Panc1 (cell line): ENCODE measurements around the gene PDCL2. TPM values are rescaled to one million over a fixed set of nuclear protein-coding genes. Genes with fewer than 3 reads are reported as not detected.

Source experiments
- ATAC-seq: fragments of 200-7000 bp; cut with Tn5 transposase; 2 replicates; pipeline ENCODE4 v1.9.1; 2020; ENCODE audit warnings: mild to moderate bottlenecking, moderate library complexity
- BruUV-seq: library from RNA; stranded (reverse); fragments of 400-500 nt; replicated peaks from 2 replicates; lab custom pipeline; 2021; lab: Mats Ljungman, UMichigan
- CTCF ChIA-PET: fragments of 300-600 bp; sonication (Branson Sonifier 250); formaldehyde crosslinking; loops from one replicate; lab custom pipeline; 2022; ENCODE audit warnings: antibody characterized with exemption; lab: Charles Lee
- POLR2A ChIA-PET: fragments of 300-600 bp; sonication (Branson Sonifier 250); formaldehyde crosslinking; loops from one replicate; lab custom pipeline; 2022; ENCODE audit warnings: antibody characterized with exemption; lab: Charles Lee
- DNase-seq: peaks from one replicate; pipeline ENCODE4 v3.0.0-alpha.2; 2010; ENCODE audit warnings: low read depth, low spot score
- H3K27ac ChIP-seq: 2 replicates; pipeline ENCODE4 v1.5.1; 2011; ENCODE audit warnings: mild to moderate bottlenecking, low read length, inconsistent platforms
- H3K27me3 ChIP-seq: fragments of 200-500 bp; sonication (Bioruptor generic); 2 replicates; pipeline ENCODE4 v1.6.0; 2014; ENCODE audit warnings: low read length, inconsistent platforms; ENCODE audit not compliant: control insufficient read depth, insufficient read depth
- H3K36me3 ChIP-seq: fragments of 200-500 bp; sonication (Bioruptor generic); 2 replicates; pipeline ENCODE4 v1.5.1; 2014; ENCODE audit warnings: inconsistent platforms, mild to moderate bottlenecking, low read length, moderate library complexity; ENCODE audit not compliant: control insufficient read depth, insufficient read depth
- H3K4me1 ChIP-seq: 2 replicates; pipeline ENCODE4 v1.5.1; 2011; ENCODE audit warnings: inconsistent platforms, mild to moderate bottlenecking, low read length, moderate library complexity; ENCODE audit not compliant: control insufficient read depth, insufficient read depth
- H3K4me3 ChIP-seq, 2 experiments: 2 replicates each; pipeline ENCODE4 v1.5.1; 2011 to 2012; ENCODE audit warnings: low read depth in 2 of 2, low read length in 2 of 2, mild to moderate bottlenecking in 2 of 2, inconsistent platforms in 1 of 2, moderate library complexity in 1 of 2
- H3K9me3 ChIP-seq: fragments of 200-500 bp; sonication (Bioruptor generic); 2 replicates; pipeline ENCODE4 v1.5.1; 2014; ENCODE audit warnings: low read depth, mild to moderate bottlenecking, inconsistent platforms, low read length, moderate library complexity; ENCODE audit not compliant: control insufficient read depth, insufficient read depth
- POLR2AphosphoS5 ChIP-seq: IDR thresholded peaks from 2 replicates; pipeline ENCODE4 v1.6.1; 2012; ENCODE audit warnings: mild to moderate bottlenecking, low read depth, low read length, moderate library complexity
- SIN3A ChIP-seq: IDR thresholded peaks from 2 replicates; pipeline ENCODE4 v1.6.1; 2012; ENCODE audit warnings: low read depth, mild to moderate bottlenecking, low read length, moderate library complexity, borderline replicate concordance; ENCODE audit not compliant: insufficient read depth
- TCF7L2 ChIP-seq: IDR thresholded peaks from 2 replicates; pipeline ENCODE4 v1.6.1; 2011; ENCODE audit warnings: mild to moderate bottlenecking, low read depth, low read length, inconsistent platforms
- in situ Hi-C: cut with HindIII; loops from 2 replicates; pipeline ENCODE4 v1.10.0; 2016; ENCODE audit warnings: low sequenced_read_pairs, low pct_unique_long_range_greater_than_20kb
- intact Hi-C: fragments of 100-400 bp; cut with micrococcal nuclease; formaldehyde crosslinking; loops from one replicate; pipeline ENCODE4 v1.10.0; 2022; ENCODE audit not compliant: unreplicated experiment
- total RNA-seq: library from RNA; stranded (reverse); gene quantifications from one replicate; pipeline ENCODE4 v1.2.1, GENCODE V29; 2021; ENCODE audit not compliant: unreplicated experiment
- TF ChIP-seq, protein P1 (sequence below), 2 experiments: IDR thresholded peaks; 2 replicates each; pipeline ENCODE4 v1.6.1; 2011 to 2012; ENCODE audit warnings: low read depth in 2 of 2, control low read depth in 1 of 2, low read length in 1 of 2, mild to moderate bottlenecking in 1 of 2, moderate library complexity in 1 of 2; ENCODE audit not compliant: insufficient read depth in 1 of 2
- TF ChIP-seq, protein P2 (sequence below): fragments of 450-650 bp; IDR thresholded peaks from 2 replicates; pipeline ENCODE4 v1.5.1; 2017; ENCODE audit warnings: mild to moderate bottlenecking

PDCL2 gene
- total RNA-seq, 1 experiment from 2014 or later = not detected

DNA sequence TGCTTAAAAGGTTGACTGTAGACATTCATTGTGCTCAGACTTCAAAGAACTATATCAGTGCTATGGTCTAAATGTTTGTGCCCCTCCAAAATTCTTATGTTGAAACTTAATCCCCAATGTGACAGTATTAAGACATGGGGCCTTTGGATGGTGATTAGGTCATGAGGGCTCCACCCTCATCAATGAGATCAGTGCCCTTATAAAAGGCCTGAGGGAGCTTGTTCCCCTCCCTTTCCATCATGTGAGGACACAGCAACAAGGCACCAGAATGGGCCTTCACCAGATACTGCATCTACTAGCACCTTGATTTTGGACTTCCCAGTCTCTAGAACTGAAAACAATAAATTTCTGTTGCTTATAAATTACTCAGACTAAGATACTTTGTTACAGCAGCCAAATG is 73.6 kb downstream of the PDCL2 start:
- POLR2A ChIA-PET = no interaction called here
- Histone ChIP-seq H3K27ac (no peak overlapping the region), H3K27me3 (no peaks in the 10 kb centered on the region), H3K4me3 (no peak overlapping the region), H3K9me3 (no peaks in the 10 kb centered on the region), H3K4me1 (no peaks in the 10 kb centered on the region), H3K36me3 (no peaks in the 10 kb centered on the region)
- ATAC-seq (no peak), DNase-seq (no peak)
- BruUV-seq = no TSS peak
- intact Hi-C loops (no loop called here), in situ Hi-C loops (no loop called here)
- CTCF ChIA-PET = no interaction called here
- TF ChIP-seq TCF7L2 (no peak), POLR2AphosphoS5 (no peak), SIN3A (no peak)
- TF ChIP-seq, protein P1, sequence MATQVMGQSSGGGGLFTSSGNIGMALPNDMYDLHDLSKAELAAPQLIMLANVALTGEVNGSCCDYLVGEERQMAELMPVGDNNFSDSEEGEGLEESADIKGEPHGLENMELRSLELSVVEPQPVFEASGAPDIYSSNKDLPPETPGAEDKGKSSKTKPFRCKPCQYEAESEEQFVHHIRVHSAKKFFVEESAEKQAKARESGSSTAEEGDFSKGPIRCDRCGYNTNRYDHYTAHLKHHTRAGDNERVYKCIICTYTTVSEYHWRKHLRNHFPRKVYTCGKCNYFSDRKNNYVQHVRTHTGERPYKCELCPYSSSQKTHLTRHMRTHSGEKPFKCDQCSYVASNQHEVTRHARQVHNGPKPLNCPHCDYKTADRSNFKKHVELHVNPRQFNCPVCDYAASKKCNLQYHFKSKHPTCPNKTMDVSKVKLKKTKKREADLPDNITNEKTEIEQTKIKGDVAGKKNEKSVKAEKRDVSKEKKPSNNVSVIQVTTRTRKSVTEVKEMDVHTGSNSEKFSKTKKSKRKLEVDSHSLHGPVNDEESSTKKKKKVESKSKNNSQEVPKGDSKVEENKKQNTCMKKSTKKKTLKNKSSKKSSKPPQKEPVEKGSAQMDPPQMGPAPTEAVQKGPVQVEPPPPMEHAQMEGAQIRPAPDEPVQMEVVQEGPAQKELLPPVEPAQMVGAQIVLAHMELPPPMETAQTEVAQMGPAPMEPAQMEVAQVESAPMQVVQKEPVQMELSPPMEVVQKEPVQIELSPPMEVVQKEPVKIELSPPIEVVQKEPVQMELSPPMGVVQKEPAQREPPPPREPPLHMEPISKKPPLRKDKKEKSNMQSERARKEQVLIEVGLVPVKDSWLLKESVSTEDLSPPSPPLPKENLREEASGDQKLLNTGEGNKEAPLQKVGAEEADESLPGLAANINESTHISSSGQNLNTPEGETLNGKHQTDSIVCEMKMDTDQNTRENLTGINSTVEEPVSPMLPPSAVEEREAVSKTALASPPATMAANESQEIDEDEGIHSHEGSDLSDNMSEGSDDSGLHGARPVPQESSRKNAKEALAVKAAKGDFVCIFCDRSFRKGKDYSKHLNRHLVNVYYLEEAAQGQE (IDR thresholded peaks at IDR 0.05; ENCODE audit: insufficient read depth in 1 of 2, low read depth in 2 of 2, low read length in 1 of 2) = no peak
- TF ChIP-seq, protein P2, sequence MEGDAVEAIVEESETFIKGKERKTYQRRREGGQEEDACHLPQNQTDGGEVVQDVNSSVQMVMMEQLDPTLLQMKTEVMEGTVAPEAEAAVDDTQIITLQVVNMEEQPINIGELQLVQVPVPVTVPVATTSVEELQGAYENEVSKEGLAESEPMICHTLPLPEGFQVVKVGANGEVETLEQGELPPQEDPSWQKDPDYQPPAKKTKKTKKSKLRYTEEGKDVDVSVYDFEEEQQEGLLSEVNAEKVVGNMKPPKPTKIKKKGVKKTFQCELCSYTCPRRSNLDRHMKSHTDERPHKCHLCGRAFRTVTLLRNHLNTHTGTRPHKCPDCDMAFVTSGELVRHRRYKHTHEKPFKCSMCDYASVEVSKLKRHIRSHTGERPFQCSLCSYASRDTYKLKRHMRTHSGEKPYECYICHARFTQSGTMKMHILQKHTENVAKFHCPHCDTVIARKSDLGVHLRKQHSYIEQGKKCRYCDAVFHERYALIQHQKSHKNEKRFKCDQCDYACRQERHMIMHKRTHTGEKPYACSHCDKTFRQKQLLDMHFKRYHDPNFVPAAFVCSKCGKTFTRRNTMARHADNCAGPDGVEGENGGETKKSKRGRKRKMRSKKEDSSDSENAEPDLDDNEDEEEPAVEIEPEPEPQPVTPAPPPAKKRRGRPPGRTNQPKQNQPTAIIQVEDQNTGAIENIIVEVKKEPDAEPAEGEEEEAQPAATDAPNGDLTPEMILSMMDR = no peak

DNA sequence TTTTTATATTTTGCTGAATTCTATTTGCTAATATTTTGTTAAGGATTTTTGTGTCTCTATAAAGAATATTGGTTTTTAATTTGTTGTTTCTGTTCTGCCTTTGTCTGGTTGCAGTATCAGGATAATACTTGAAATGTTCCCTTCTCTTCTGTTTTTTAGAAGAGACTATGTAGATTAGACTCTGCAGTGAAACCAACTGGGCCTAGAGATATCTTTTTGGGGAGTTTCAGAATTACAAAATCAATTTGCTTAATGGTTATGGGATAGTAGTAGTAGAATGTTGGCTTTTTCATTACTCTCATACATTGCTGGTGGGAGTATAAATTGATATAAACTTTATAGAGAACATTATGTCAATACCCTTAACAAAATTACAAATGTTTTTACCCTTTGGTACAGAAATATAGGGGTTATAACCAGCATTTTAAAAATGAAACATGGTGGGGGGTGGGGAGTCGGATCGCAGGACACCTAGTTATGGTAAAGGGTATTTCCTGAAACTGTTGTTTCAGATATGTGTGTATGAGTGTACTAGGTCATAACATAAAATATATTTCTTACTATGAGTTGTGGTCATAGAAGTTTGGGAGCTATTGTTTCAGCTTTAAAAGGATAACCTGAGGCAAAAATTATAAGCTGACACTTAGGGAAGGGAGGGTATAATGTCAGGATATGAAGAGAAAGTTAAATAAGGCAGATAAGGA is 74.4 kb downstream of the PDCL2 start:
- H3K9me3 ChIP-seq = no peaks in the 10 kb centered on the region
- intact Hi-C loops (no loop called here), in situ Hi-C loops (no loop called here)
- no peak overlapping the region for H3K4me3 ChIP-seq
- no peaks in the 10 kb centered on the region for H3K4me1 ChIP-seq
- ChIA-PET CTCF (no interaction called here), POLR2A (no interaction called here)
- no peaks in the 10 kb centered on the region for H3K36me3 ChIP-seq
- no peak for ATAC-seq
- H3K27me3 ChIP-seq = no peaks in the 10 kb centered on the region
- no peak overlapping the region for H3K27ac ChIP-seq
- TF ChIP-seq TCF7L2 (no peak), POLR2AphosphoS5 (no peak), SIN3A (no peak)
- TF ChIP-seq, protein P2 = no peak
- TF ChIP-seq, protein P1 (IDR thresholded peaks at IDR 0.05; ENCODE audit: insufficient read depth in 1 of 2, low read depth in 2 of 2, low read length in 1 of 2) = no peak
- no peak for DNase-seq
- no TSS peak for BruUV-seq
